Ovary (tissue), 9 donors: Measurements from ENCODE around the gene NSL1. TPM values are rescaled to one million over a fixed set of nuclear protein-coding genes. Genes with fewer than 3 reads are reported as not detected.

ENCODE experiments used
- DNase-seq, 5 donors: peaks; one replicate each; pipeline ENCODE4 v3.0.0-alpha.2; 2019 to 2020
- H3K27ac ChIP-seq, 2 donors: fragments of 200-600 bp; one replicate each; pipeline versions ENCODE4 v1.5.1 to v1.8.0; 2019 to 2022
- H3K27me3 ChIP-seq: fragments of 200-600 bp; one replicate; pipeline ENCODE4 v1.8.0; 2022
- H3K36me3 ChIP-seq: fragments of 200-600 bp; sonication (generic); one replicate; pipeline ENCODE4 v1.5.1; 2019
- H3K4me1 ChIP-seq: one replicate; pipeline ENCODE4 v1.8.1; 2013; ENCODE audit warnings: mild to moderate bottlenecking, moderate library complexity; ENCODE audit not compliant: insufficient read depth
- H3K4me3 ChIP-seq: fragments of 200-600 bp; sonication (generic); one replicate; pipeline ENCODE4 v1.5.1; 2017
- H3K9me3 ChIP-seq, 2 donors: fragments of 200-600 bp in 1 of 2; sonication (generic) in 1 of 2; one replicate each; pipeline versions ENCODE4 v1.5.1 to v1.8.1; 2013 to 2019; ENCODE audit warnings: mild to moderate bottlenecking in 1 of 2, moderate library complexity in 1 of 2
- CTCF ChIP-seq, 3 donors: fragments of 450-650 bp in 2 of 3; fragments of 200-600 bp in 1 of 3; IDR thresholded peaks; one replicate each; pipeline versions ENCODE4 v1.5.1 to v1.8.0; 2016 to 2022; ENCODE audit warnings: antibody characterized with exemption in 3 of 3, mild to moderate bottlenecking in 1 of 3
- EP300 ChIP-seq: sonication (generic); formaldehyde crosslinking; IDR thresholded peaks from one replicate; pipeline ENCODE4 v1.6.1; 2017; ENCODE audit warnings: antibody characterized with exemption
- POLR2A ChIP-seq: fragments of 450-650 bp; IDR thresholded peaks from one replicate; pipeline ENCODE4 v1.6.1; 2017; ENCODE audit warnings: antibody characterized with exemption, mild to moderate bottlenecking, moderate library complexity
- WGBS, 3 donors: extraction: QIAGEN DNeasy Blood & Tissue Kit in 1 of 3; methylation state at CpG; one replicate each; pipeline versions ENCODE4 v1.1.5 to v1.1.7; 2013 to 2017; 5-methylcytosine and 5-hydroxymethylcytosine counted together
- intact Hi-C, 4 donors: fragments of 100-400 bp; cut with DNase I; formaldehyde crosslinking; loops; one replicate each; pipeline versions ENCODE4 v1.11.0 to v1.15.1; 2022 to 2023
- polyA plus RNA-seq, 2 donors: library from polyadenylated mRNA; stranded (reverse); fragments of 200-250 nt in 1 of 2; fragments of 350-450 nt in 1 of 2; fragmentation: Illumina TruSeq in 1 of 2; extraction: RNeasy Lipid Tissue Mini Kit (QIAGEN cat#74804) in 1 of 2; gene quantifications; one replicate each; pipeline ENCODE4 v1.2.3, GENCODE V29; 2013 to 2014
- total RNA-seq, 7 donors: library from RNA; depleted of rRNA in 2 of 7; stranded (reverse); fragments of >200 nt in 2 of 7; fragmentation: NEBNext Ultra II Directional in 3 of 7; extraction: Animal tissue kit (Norgen Biotek cat#: 25700) in 3 of 7; gene quantifications; one replicate each; pipeline versions ENCODE4 v1.1.0 to v1.2.4, GENCODE V29; 2016 to 2023
- donor health status: DM: no; HTN: no; CAD: no; lungs with moderate emphysema.
- donor health status: DM: no; HTN: no; CAD: no.
- donor health status: Bipolar disorder and iron deficiency.
- donor health status: DM: yes; HTN: yes; CAD: no.
- donor health status: DM: no; HTN: no; CAD: no.
- donor health status: DM: yes; HTN: yes; CAD: no.

NSL1 gene
- total and polyA plus RNA-seq, 9 donors, result 17.2 to 35.2 (median 29.1) TPM

GRCh38 chr1:212759683-212760082 lies 31.9 kb downstream of the NSL1 start:
- WGBS, 3 donors, result 94 to 97% (median 96%) methylated on average over 5 of the region's 5 CpGs
- Histone ChIP-seq H3K9me3 (no peaks in the 10 kb centered on the region), H3K36me3 (no peaks in the 10 kb centered on the region), H3K27me3 (no peaks in the 10 kb centered on the region), H3K27ac (no peak overlapping the region), H3K4me3 (no peak overlapping the region), H3K4me1 (no peaks in the 10 kb centered on the region)
- DNase-seq, result no peak
- TF ChIP-seq CTCF (IDR thresholded peaks at IDR 0.05), result no peak
- TF ChIP-seq POLR2A, result no peak
- TF ChIP-seq EP300, result no peak
- intact Hi-C loops, result no loop called here

- H3K4me3 ChIP-seq, result no peak overlapping the region
- no peaks in the 10 kb centered on the region for H3K9me3 ChIP-seq
- intact Hi-C loops, result no loop called here
- TF ChIP-seq CTCF (IDR thresholded peaks at IDR 0.05), result no peak
- TF ChIP-seq EP300, result no peak
- H3K4me1 ChIP-seq, result no peaks in the 10 kb centered on the region
- 88 to 100% (median 97%) methylated on average over 1 of the region's 1 CpG for WGBS, 3 donors
- no peak overlapping the region for H3K27ac ChIP-seq
- no peaks in the 10 kb centered on the region for H3K36me3 ChIP-seq
- no peaks in the 10 kb centered on the region for H3K27me3 ChIP-seq
- no peak for DNase-seq
Observed at GRCh38 chr1:212754680-212755079, 36.9 kb downstream of the NSL1 start.

- H3K9me3 ChIP-seq, result no peaks in the 10 kb centered on the region
- no peaks in the 10 kb centered on the region for H3K4me1 ChIP-seq
- intact Hi-C loops, result no loop called here
- H3K36me3 ChIP-seq, result no peaks in the 10 kb centered on the region
- no peak overlapping the region for H3K4me3 ChIP-seq
- TF ChIP-seq EP300 (no peak), POLR2A (no peak), CTCF (IDR thresholded peaks at IDR 0.05) (no peak)
- DNase-seq, result no peak
- H3K27me3 ChIP-seq, result no peaks in the 10 kb centered on the region
- WGBS, 3 donors, result 83 to 96% (median 92%) methylated on average over 8 of the region's 8 CpGs
- H3K27ac ChIP-seq, result no peak overlapping the region
Observed at GRCh38 chr1:212754193-212754592, 37.4 kb downstream of the NSL1 start.

- Histone ChIP-seq H3K36me3 (no peaks in the 10 kb centered on the region), H3K27me3 (no peaks in the 10 kb centered on the region), H3K4me1 (no peaks in the 10 kb centered on the region), H3K4me3 (no peak overlapping the region), H3K27ac (no peak overlapping the region), H3K9me3 (no peaks in the 10 kb centered on the region)
- TF ChIP-seq POLR2A, result no peak
- no peak for TF ChIP-seq EP300
- no peak for DNase-seq
- intact Hi-C loops, result no loop called here
Observed at GRCh38 chr1:212753749-212754148, 37.8 kb downstream of the NSL1 start.

- TF ChIP-seq POLR2A, result no peak
- no peak for TF ChIP-seq CTCF (IDR thresholded peaks at IDR 0.05)
- TF ChIP-seq EP300, result no peak
- no peaks in the 10 kb centered on the region for H3K36me3 ChIP-seq
- peak overlapping the region; percentile 9 for H3K4me3 ChIP-seq
- H3K9me3 ChIP-seq, result no peaks in the 10 kb centered on the region
- no peak for DNase-seq
- H3K4me1 ChIP-seq, result no peaks in the 10 kb centered on the region
- no peaks in the 10 kb centered on the region for H3K27me3 ChIP-seq
- no peak overlapping the region for H3K27ac ChIP-seq
- WGBS, 3 donors, result 65 to 82% (median 74%) methylated on average over 3 of the region's 3 CpGs
- intact Hi-C loops, result no loop called here
Observed at GRCh38 chr1:212752934-212753497, 38.6 kb downstream of the NSL1 start.
